Chondrocyte (in vitro differentiated cells): ENCODE measurements around the gene PABPC1L. TPM values are rescaled to one million over a fixed set of nuclear protein-coding genes. Genes with fewer than 3 reads are reported as not detected.

ENCODE experiments used
- DNase-seq: peaks from one replicate; pipeline ENCODE4 v3.0.0; 2021; ENCODE audit warnings: mixed read lengths, low spot score
- H3K27ac Mint-ChIP-seq: one replicate; pipeline ENCODE4 v1.8.0; 2021; ENCODE audit warnings: mild to moderate bottlenecking, moderate library complexity, mixed read lengths; ENCODE audit not compliant: unreplicated experiment
- H3K27me3 Mint-ChIP-seq: 2 replicates; pipeline ENCODE4 v1.8.0; 2021; ENCODE audit warnings: low read depth, mixed read lengths
- H3K36me3 Mint-ChIP-seq: 2 replicates; pipeline ENCODE4 v1.8.0; 2021; ENCODE audit warnings: low read depth, mixed read lengths
- H3K4me1 Mint-ChIP-seq: 2 replicates; pipeline ENCODE4 v1.8.0; 2021; ENCODE audit warnings: low read depth, mild to moderate bottlenecking, mixed read lengths
- H3K4me3 Mint-ChIP-seq: one replicate; pipeline ENCODE4 v1.8.0; 2021; ENCODE audit warnings: mild to moderate bottlenecking, moderate library complexity, mixed read lengths; ENCODE audit not compliant: unreplicated experiment
- H3K9me3 Mint-ChIP-seq: 2 replicates; pipeline ENCODE4 v1.8.0; 2021; ENCODE audit warnings: low read depth, mixed read lengths
- CTCF ChIP-seq: fragments of 200-600 bp; sonication (generic); IDR thresholded peaks from 2 replicates; pipeline ENCODE4 v1.5.0; 2021; ENCODE audit warnings: antibody characterized with exemption, mild to moderate bottlenecking, moderate library complexity
- total RNA-seq: library from RNA; stranded (reverse); gene quantifications from 3 replicates; pipeline ENCODE4 v1.2.1, GENCODE V29; 2021

PABPC1L gene
- total RNA-seq, 1 donor from 2014 or later = 31.4 TPM

DNA sequence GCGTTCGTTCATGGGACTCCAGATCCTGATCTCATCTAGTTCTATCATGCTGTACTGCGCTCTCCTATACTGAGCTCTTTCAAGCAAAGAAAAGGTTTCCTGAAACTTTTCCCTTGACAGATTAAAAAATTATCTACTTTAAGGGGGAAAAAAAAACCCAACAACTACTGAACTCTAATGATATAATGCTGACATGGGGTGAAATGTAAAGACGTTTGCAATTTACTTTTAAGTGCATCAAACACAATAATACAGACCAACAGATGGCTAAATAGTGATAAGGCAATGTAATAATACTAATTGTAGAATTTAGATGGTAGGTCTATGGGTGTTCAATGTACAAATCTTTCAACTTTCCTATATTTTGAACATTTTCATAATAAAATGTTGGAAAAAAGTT lies 34.0 kb downstream of the PABPC1L start:
- no peak for DNase-seq
- H3K27me3 Mint-ChIP-seq = no peaks in the 10 kb centered on the region
- no peaks in the 10 kb centered on the region for H3K4me1 Mint-ChIP-seq
- peaks cover 19% of the 10 kb centered on the region for H3K36me3 Mint-ChIP-seq
- H3K9me3 Mint-ChIP-seq = no peaks in the 10 kb centered on the region
- H3K27ac Mint-ChIP-seq = no peak overlapping the region
- no peak for TF ChIP-seq CTCF
- no peak overlapping the region for H3K4me3 Mint-ChIP-seq

- no peaks in the 10 kb centered on the region for H3K4me1 Mint-ChIP-seq
- no peaks in the 10 kb centered on the region for H3K9me3 Mint-ChIP-seq
- no peak for TF ChIP-seq CTCF
- H3K27me3 Mint-ChIP-seq = no peaks in the 10 kb centered on the region
- H3K4me3 Mint-ChIP-seq = no peak overlapping the region
- peaks cover 21% of the 10 kb centered on the region for H3K36me3 Mint-ChIP-seq
- no peak for DNase-seq
- no peak overlapping the region for H3K27ac Mint-ChIP-seq
Observed at GRCh38 chr20:44945261-44945660, 35.4 kb downstream of the PABPC1L start.

DNA sequence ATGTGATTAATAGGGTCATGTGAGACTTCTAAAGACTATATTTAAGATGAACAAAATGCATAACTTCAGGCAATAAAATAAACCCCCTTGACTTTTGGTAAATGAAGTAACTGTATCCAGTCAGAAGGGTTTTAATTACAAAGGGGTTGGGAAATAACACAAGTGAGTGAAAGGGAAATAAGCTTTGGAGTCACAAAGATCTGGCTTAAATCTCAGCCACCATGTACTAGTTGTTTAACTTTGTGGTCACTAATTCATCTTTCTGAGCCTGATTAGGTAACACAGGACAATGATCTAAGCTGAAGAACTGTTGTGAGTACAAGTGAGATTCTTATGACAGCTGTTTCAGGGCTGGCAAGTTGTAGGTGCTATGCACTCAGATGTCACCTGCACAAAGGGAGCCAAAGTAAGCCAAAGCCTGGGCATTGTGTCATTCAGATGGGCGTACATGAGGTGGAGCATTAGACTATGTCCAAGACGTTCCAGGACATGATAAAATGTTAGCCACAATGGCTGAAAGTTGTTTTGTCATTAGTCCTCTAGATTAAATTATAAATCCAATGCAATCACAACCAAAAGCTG lies 36.5 kb downstream of the PABPC1L start:
- H3K9me3 Mint-ChIP-seq = no peaks in the 10 kb centered on the region
- no peak overlapping the region for H3K27ac Mint-ChIP-seq
- peaks cover 26% of the 10 kb centered on the region for H3K36me3 Mint-ChIP-seq

GRCh38 chr20:44948107-44948506 lies 38.2 kb downstream of the PABPC1L start:
- peaks cover 29% of the 10 kb centered on the region for H3K36me3 Mint-ChIP-seq
- no peaks in the 10 kb centered on the region for H3K27me3 Mint-ChIP-seq
- no peak for TF ChIP-seq CTCF
- no peaks in the 10 kb centered on the region for H3K4me1 Mint-ChIP-seq
- DNase-seq = no peak
- no peaks in the 10 kb centered on the region for H3K9me3 Mint-ChIP-seq
- no peak overlapping the region for H3K27ac Mint-ChIP-seq
- H3K4me3 Mint-ChIP-seq = no peak overlapping the region

More for the DNA sequence above, 36.5 kb downstream of the PABPC1L start:
- DNase-seq = no peak
- H3K4me1 Mint-ChIP-seq = no peaks in the 10 kb centered on the region
- no peaks in the 10 kb centered on the region for H3K27me3 Mint-ChIP-seq
- H3K4me3 Mint-ChIP-seq = no peak overlapping the region
- no peak for TF ChIP-seq CTCF

- H3K9me3 Mint-ChIP-seq = no peaks in the 10 kb centered on the region
- H3K27ac Mint-ChIP-seq = no peak overlapping the region
- H3K4me3 Mint-ChIP-seq = no peak overlapping the region
- H3K27me3 Mint-ChIP-seq = no peaks in the 10 kb centered on the region
- H3K36me3 Mint-ChIP-seq = peaks cover 33% of the 10 kb centered on the region
- no peak for TF ChIP-seq CTCF
- no peak for DNase-seq
- H3K4me1 Mint-ChIP-seq = no peaks in the 10 kb centered on the region
Observed at GRCh38 chr20:44948513-44948912, 38.7 kb downstream of the PABPC1L start.
